ENCODE results near the gene PHTF2. TPM values are rescaled to one million over a fixed set of nuclear protein-coding genes. Genes with fewer than 3 reads are reported as not detected.

PHTF2 gene
- total RNA-seq, 1 experiment from 2014 or later: 36.9 TPM

DNA sequence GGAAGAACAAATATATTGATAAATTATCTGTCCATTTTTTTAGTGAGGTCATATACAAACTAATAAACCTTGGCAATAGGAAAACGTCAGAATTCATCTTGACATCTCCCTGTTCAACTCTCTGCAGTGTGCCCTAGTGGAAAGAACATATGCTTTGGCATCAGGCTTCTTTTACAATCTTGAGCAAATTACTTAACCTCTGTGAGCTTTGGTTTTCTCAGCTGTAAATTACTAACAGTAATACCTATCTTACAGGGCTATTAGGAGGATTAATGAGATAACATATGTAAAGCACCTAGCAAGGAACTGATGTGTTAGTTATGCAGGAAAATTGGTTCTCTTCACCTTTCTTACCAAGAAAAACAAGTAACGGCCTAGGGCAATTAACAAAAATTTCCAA lies 161.8 kb downstream of the PHTF2 start:
- Histone ChIP-seq H3K27me3 (replicated peaks; ENCODE audit: control insufficient read depth, insufficient read depth, low read length) (no peaks in the 10 kb centered on the region), H3K36me3 (ENCODE audit: control insufficient read depth, insufficient read depth, low read length) (no peaks in the 10 kb centered on the region), H3K4me1 (no peaks in the 10 kb centered on the region), H3K9me3 (no peaks in the 10 kb centered on the region), H3K4me3 (ENCODE audit: low read depth, low read length) (no peak overlapping the region)
- no peaks in the 10 kb centered on the region for H3K36me3 Mint-ChIP-seq (ENCODE audit: insufficient read depth, unreplicated experiment)
- TF ChIP-seq, protein P1, sequence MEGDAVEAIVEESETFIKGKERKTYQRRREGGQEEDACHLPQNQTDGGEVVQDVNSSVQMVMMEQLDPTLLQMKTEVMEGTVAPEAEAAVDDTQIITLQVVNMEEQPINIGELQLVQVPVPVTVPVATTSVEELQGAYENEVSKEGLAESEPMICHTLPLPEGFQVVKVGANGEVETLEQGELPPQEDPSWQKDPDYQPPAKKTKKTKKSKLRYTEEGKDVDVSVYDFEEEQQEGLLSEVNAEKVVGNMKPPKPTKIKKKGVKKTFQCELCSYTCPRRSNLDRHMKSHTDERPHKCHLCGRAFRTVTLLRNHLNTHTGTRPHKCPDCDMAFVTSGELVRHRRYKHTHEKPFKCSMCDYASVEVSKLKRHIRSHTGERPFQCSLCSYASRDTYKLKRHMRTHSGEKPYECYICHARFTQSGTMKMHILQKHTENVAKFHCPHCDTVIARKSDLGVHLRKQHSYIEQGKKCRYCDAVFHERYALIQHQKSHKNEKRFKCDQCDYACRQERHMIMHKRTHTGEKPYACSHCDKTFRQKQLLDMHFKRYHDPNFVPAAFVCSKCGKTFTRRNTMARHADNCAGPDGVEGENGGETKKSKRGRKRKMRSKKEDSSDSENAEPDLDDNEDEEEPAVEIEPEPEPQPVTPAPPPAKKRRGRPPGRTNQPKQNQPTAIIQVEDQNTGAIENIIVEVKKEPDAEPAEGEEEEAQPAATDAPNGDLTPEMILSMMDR (IDR thresholded peaks at IDR 0.05; ENCODE audit: insufficient read depth in 1 of 2, low read depth in 1 of 2, low read length in 1 of 2, severe bottlenecking in 1 of 2, unreplicated experiment in 1 of 2): no peak
- intact Hi-C loops (cut with micrococcal nuclease; ENCODE audit: unreplicated experiment): loop anchor here (5.0 kb wide), 1 partner anchor 673 kb away; no protein-coding TSS in a partner anchor
- H3K4me3 Mint-ChIP-seq (ENCODE audit: unreplicated experiment): no peak overlapping the region
- H3K27me3 Mint-ChIP-seq (ENCODE audit: insufficient read depth, unreplicated experiment): no peaks in the 10 kb centered on the region
- ChIA-PET POLR2A (no interaction called here), CTCF (no interaction called here)
- H3K4me1 Mint-ChIP-seq (ENCODE audit: low read depth, unreplicated experiment): no peaks in the 10 kb centered on the region
- DNase-seq: no peak
- H3K27ac Mint-ChIP-seq (ENCODE audit: unreplicated experiment): no peak overlapping the region
- no peaks in the 10 kb centered on the region for H3K9me3 Mint-ChIP-seq (ENCODE audit: unreplicated experiment)
- no TSS peak for BruUV-seq (replicated peaks)

GRCh38 chr7:77967429-77967828 lies 168.9 kb downstream of the PHTF2 start:
- H3K27me3 Mint-ChIP-seq (ENCODE audit: insufficient read depth, unreplicated experiment): no peaks in the 10 kb centered on the region
- H3K9me3 ChIP-seq: no peaks in the 10 kb centered on the region
- H3K4me1 ChIP-seq: no peaks in the 10 kb centered on the region
- POLR2A ChIA-PET: no interaction called here
- H3K27me3 ChIP-seq (replicated peaks; ENCODE audit: control insufficient read depth, insufficient read depth, low read length): no peaks in the 10 kb centered on the region
- no peak overlapping the region for H3K27ac Mint-ChIP-seq (ENCODE audit: unreplicated experiment)
- H3K4me1 Mint-ChIP-seq (ENCODE audit: low read depth, unreplicated experiment): no peaks in the 10 kb centered on the region
- no peak overlapping the region for H3K4me3 Mint-ChIP-seq (ENCODE audit: unreplicated experiment)
- no peaks in the 10 kb centered on the region for H3K36me3 Mint-ChIP-seq (ENCODE audit: insufficient read depth, unreplicated experiment)
- BruUV-seq (replicated peaks): no TSS peak
- CTCF ChIA-PET: no interaction called here
- no peaks in the 10 kb centered on the region for H3K9me3 Mint-ChIP-seq (ENCODE audit: unreplicated experiment)
- no peaks in the 10 kb centered on the region for H3K36me3 ChIP-seq (ENCODE audit: control insufficient read depth, insufficient read depth, low read length)
- intact Hi-C loops (cut with micrococcal nuclease; ENCODE audit: unreplicated experiment): no loop called here
- TF ChIP-seq, protein P1 (IDR thresholded peaks at IDR 0.05; ENCODE audit: insufficient read depth in 1 of 2, low read depth in 1 of 2, low read length in 1 of 2, severe bottlenecking in 1 of 2, unreplicated experiment in 1 of 2): no peak
- DNase-seq: no peak
- H3K4me3 ChIP-seq (ENCODE audit: low read depth, low read length): no peak overlapping the region

GRCh38 chr7:77971726-77972125 lies 173.2 kb downstream of the PHTF2 start:
- no peaks in the 10 kb centered on the region for H3K9me3 ChIP-seq
- TF ChIP-seq, protein P1 (IDR thresholded peaks at IDR 0.05; ENCODE audit: insufficient read depth in 1 of 2, low read depth in 1 of 2, low read length in 1 of 2, severe bottlenecking in 1 of 2, unreplicated experiment in 1 of 2): no peak
- H3K27ac Mint-ChIP-seq (ENCODE audit: unreplicated experiment): no peak overlapping the region
- no peaks in the 10 kb centered on the region for H3K4me1 ChIP-seq
- H3K4me3 ChIP-seq (ENCODE audit: low read depth, low read length): no peak overlapping the region
- no peak for DNase-seq
- no peaks in the 10 kb centered on the region for H3K9me3 Mint-ChIP-seq (ENCODE audit: unreplicated experiment)
- no peaks in the 10 kb centered on the region for H3K4me1 Mint-ChIP-seq (ENCODE audit: low read depth, unreplicated experiment)
- no peaks in the 10 kb centered on the region for H3K27me3 ChIP-seq (replicated peaks; ENCODE audit: control insufficient read depth, insufficient read depth, low read length)
- POLR2A ChIA-PET: no interaction called here
- H3K36me3 ChIP-seq (ENCODE audit: control insufficient read depth, insufficient read depth, low read length): no peaks in the 10 kb centered on the region
- CTCF ChIA-PET: no interaction called here
- intact Hi-C loops (cut with micrococcal nuclease; ENCODE audit: unreplicated experiment): no loop called here
- H3K27me3 Mint-ChIP-seq (ENCODE audit: insufficient read depth, unreplicated experiment): no peaks in the 10 kb centered on the region
- no peak overlapping the region for H3K4me3 Mint-ChIP-seq (ENCODE audit: unreplicated experiment)
- no peaks in the 10 kb centered on the region for H3K36me3 Mint-ChIP-seq (ENCODE audit: insufficient read depth, unreplicated experiment)
- BruUV-seq (replicated peaks): no TSS peak

All from Caco-2 (cell line).